NB4 (cell line): ENCODE results near the gene UNC93B1.
"Not testable (repeated sequence)": the region's sequence is repeated elsewhere in the genome, so short reads cannot be mapped to it uniquely, and the experiment has no call there.

Source experiments
- MYC ChIP-seq: IDR thresholded peaks from 2 replicates; pipeline ENCODE4 v1.6.1; 2011; ENCODE audit warnings: low read depth, low read length
- TF ChIP-seq, protein P1 (sequence below): IDR thresholded peaks from one replicate; pipeline ENCODE4 v1.5.1; 2012; ENCODE audit warnings: low read depth, low read length
- TF ChIP-seq, protein P2 (sequence below): IDR thresholded peaks from 2 replicates; pipeline ENCODE4 v1.6.1; 2011; ENCODE audit warnings: low read depth, low read length

DNA sequence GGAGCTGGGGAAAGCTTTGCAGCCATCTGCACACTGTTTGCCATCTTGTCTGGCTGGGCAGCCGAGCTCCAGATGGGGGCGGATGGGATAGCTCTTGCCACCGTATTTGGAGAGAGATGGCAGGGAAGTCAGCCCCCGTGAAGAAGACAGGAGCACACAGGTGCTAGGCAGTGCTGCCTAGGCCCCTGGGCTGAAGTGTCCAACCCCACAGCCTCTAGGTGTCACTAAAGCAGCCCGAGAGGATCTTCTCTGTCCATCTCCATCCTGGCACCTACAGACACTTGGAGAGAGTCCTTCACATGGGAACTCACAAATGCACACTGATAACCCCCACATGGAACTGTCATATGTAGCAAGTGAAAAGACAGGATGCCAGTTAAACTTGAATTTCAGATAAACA lies 60.5 kb downstream of the UNC93B1 start:
- TF ChIP-seq, protein P1, sequence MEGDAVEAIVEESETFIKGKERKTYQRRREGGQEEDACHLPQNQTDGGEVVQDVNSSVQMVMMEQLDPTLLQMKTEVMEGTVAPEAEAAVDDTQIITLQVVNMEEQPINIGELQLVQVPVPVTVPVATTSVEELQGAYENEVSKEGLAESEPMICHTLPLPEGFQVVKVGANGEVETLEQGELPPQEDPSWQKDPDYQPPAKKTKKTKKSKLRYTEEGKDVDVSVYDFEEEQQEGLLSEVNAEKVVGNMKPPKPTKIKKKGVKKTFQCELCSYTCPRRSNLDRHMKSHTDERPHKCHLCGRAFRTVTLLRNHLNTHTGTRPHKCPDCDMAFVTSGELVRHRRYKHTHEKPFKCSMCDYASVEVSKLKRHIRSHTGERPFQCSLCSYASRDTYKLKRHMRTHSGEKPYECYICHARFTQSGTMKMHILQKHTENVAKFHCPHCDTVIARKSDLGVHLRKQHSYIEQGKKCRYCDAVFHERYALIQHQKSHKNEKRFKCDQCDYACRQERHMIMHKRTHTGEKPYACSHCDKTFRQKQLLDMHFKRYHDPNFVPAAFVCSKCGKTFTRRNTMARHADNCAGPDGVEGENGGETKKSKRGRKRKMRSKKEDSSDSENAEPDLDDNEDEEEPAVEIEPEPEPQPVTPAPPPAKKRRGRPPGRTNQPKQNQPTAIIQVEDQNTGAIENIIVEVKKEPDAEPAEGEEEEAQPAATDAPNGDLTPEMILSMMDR: not testable (repeated sequence)
- TF ChIP-seq, protein P2, sequence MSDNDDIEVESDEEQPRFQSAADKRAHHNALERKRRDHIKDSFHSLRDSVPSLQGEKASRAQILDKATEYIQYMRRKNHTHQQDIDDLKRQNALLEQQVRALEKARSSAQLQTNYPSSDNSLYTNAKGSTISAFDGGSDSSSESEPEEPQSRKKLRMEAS: not testable (repeated sequence)
- not testable (repeated sequence) for TF ChIP-seq MYC
